ENCODE measurements around the gene TXNL4A.
"Not testable (repeated sequence)": the region's sequence is repeated elsewhere in the genome, so short reads cannot be mapped to it uniquely, and the experiment has no call there.

TXNL4A gene

DNA sequence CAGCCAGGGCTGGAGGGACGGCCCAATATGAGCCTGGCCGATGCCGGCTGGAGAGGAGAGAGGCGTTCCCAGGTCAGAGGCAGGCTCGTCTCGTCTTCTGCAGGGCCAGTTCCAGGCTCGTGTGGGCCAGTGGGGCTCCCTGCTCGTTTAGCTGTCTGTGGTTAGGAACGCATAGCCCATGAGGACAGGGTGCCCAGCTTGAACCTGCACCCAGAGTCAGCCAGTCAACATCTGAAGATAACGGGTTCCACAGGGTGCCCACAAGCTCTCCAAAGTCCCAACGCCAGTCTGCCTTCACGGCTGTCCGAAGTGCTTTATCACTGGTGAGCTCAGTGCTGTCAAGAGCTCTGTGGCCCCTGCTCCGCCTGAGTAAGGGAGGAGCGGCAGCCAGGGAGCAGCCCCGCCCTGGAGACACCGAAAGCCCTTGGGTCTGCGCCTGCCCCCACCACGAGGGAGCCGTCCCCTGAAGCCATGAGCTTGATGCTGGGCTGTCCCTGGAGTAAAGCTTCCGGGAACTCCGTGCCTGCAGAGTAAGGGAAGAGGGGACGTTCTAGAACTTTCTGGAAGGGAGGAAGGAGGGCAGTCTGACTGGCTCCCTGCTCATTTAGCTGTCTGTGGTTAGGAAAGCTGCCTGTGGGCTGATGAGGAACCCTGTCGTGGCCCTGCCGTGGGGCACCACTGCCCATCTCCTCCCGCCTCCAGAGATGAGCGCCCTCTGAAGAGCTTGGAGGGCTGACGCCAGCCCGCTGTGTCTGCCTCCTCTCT lies 26.7 kb downstream of the TXNL4A start:
- no peaks in the 10 kb centered on the region for H3K27me3 ChIP-seq (replicated peaks; ENCODE audit: control insufficient read depth, insufficient read depth, low read length)
- H3K4me3 ChIP-seq (replicated peaks; ENCODE audit: low read depth, low read length), result no peak overlapping the region
- no peak for DNase-seq (ENCODE audit: extremely low read depth, insufficient read length)
- TF ChIP-seq, protein P1, sequence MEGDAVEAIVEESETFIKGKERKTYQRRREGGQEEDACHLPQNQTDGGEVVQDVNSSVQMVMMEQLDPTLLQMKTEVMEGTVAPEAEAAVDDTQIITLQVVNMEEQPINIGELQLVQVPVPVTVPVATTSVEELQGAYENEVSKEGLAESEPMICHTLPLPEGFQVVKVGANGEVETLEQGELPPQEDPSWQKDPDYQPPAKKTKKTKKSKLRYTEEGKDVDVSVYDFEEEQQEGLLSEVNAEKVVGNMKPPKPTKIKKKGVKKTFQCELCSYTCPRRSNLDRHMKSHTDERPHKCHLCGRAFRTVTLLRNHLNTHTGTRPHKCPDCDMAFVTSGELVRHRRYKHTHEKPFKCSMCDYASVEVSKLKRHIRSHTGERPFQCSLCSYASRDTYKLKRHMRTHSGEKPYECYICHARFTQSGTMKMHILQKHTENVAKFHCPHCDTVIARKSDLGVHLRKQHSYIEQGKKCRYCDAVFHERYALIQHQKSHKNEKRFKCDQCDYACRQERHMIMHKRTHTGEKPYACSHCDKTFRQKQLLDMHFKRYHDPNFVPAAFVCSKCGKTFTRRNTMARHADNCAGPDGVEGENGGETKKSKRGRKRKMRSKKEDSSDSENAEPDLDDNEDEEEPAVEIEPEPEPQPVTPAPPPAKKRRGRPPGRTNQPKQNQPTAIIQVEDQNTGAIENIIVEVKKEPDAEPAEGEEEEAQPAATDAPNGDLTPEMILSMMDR (IDR thresholded peaks at IDR 0.05; ENCODE audit: insufficient read depth, low read length, poor library complexity, severe bottlenecking), result no peak
- H3K36me3 ChIP-seq (ENCODE audit: control insufficient read depth, insufficient read depth, low read length), result no peaks in the 10 kb centered on the region

- H3K36me3 ChIP-seq (ENCODE audit: control insufficient read depth, insufficient read depth, low read length), result no peaks in the 10 kb centered on the region
- no peak overlapping the region for H3K4me3 ChIP-seq (replicated peaks; ENCODE audit: low read depth, low read length)
- DNase-seq (ENCODE audit: extremely low read depth, insufficient read length), result no peak
- no peaks in the 10 kb centered on the region for H3K27me3 ChIP-seq (replicated peaks; ENCODE audit: control insufficient read depth, insufficient read depth, low read length)
- TF ChIP-seq, protein P1 (IDR thresholded peaks at IDR 0.05; ENCODE audit: insufficient read depth, low read length, poor library complexity, severe bottlenecking), result no peak
These were observed 27.3 kb downstream of the TXNL4A start for GRCh38 chr18:79960921-79961526.

- not testable (repeated sequence) for H3K27me3 ChIP-seq (replicated peaks; ENCODE audit: control insufficient read depth, insufficient read depth, low read length); H3K4me3 ChIP-seq (replicated peaks; ENCODE audit: low read depth, low read length); H3K36me3 ChIP-seq (ENCODE audit: control insufficient read depth, insufficient read depth, low read length); DNase-seq (ENCODE audit: extremely low read depth, insufficient read length)
These were observed 28.1 kb downstream of the TXNL4A start for GRCh38 chr18:79960161-79960801.

DNA sequence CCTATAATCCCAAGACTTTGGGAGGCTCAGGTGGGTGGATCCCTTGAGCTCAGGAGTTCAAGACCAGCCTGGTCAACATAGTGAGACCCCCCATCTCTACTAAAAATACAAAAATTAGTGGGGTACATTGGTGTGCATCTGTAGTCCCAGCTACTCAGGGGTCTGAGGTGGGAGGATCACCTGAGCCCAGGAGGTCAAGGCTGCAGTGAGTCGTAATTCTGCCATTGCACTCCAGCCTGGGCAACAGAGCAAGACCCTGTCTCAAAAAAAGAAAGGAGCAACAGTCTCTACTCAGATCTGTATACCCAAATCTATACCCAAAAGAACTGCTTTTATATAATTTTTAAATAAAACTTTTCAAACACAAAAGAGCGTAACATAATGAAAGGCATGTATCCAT lies 29.4 kb downstream of the TXNL4A start:
- Histone ChIP-seq H3K27me3 (replicated peaks; ENCODE audit: control insufficient read depth, insufficient read depth, low read length) (no peaks in the 10 kb centered on the region), H3K36me3 (ENCODE audit: control insufficient read depth, insufficient read depth, low read length) (no peaks in the 10 kb centered on the region), H3K4me3 (replicated peaks; ENCODE audit: low read depth, low read length) (no peak overlapping the region)
- no peak for DNase-seq (ENCODE audit: extremely low read depth, insufficient read length)
- TF ChIP-seq, protein P1 (IDR thresholded peaks at IDR 0.05; ENCODE audit: insufficient read depth, low read length, poor library complexity, severe bottlenecking), result no peak

- H3K27me3 ChIP-seq (replicated peaks; ENCODE audit: control insufficient read depth, insufficient read depth, low read length), result no peaks in the 10 kb centered on the region
- TF ChIP-seq, protein P1 (IDR thresholded peaks at IDR 0.05; ENCODE audit: insufficient read depth, low read length, poor library complexity, severe bottlenecking), result no peak
- no peaks in the 10 kb centered on the region for H3K36me3 ChIP-seq (ENCODE audit: control insufficient read depth, insufficient read depth, low read length)
- DNase-seq (ENCODE audit: extremely low read depth, insufficient read length), result no peak
- H3K4me3 ChIP-seq (replicated peaks; ENCODE audit: low read depth, low read length), result no peak overlapping the region
These were observed 32.1 kb downstream of the TXNL4A start for GRCh38 chr18:79956276-79956675.
